Activated CD4-positive, alpha-beta T cell treated with anti-CD3 and anti-CD28 coated beads for 48 hours (primary cell): Measurements from ENCODE around the gene MED9.
"Not testable (repeated sequence)": the region's sequence is repeated elsewhere in the genome, so short reads cannot be mapped to it uniquely, and the experiment has no call there.

ENCODE experiments used
- DNase-seq: peaks from one replicate; pipeline ENCODE4 v3.0.0-alpha.2; 2020

MED9 gene

GRCh38 chr17:17456251-17456650 lies 20.5 kb upstream of the MED9 start:
- DNase-seq, result no peak

- no peak for DNase-seq
Measured at GRCh38 chr17:17457680-17458079, 19.1 kb upstream of the MED9 start.

DNA sequence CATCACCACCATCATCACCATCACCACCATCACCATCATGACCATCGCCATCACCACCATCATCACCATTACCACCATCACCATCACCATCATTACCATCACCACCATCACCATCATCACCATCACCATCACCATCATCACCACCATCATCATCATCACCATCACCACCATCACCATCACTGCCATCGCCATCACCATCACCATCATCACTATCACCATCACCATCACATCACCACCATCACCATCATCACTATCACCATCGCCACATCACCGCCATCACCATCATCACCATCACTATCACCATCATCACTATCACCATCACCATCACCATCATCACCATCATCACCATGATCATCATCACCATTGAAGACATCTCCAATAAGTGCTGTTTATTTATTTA lies 16.8 kb upstream of the MED9 start:
- DNase-seq, result no peak

DNA sequence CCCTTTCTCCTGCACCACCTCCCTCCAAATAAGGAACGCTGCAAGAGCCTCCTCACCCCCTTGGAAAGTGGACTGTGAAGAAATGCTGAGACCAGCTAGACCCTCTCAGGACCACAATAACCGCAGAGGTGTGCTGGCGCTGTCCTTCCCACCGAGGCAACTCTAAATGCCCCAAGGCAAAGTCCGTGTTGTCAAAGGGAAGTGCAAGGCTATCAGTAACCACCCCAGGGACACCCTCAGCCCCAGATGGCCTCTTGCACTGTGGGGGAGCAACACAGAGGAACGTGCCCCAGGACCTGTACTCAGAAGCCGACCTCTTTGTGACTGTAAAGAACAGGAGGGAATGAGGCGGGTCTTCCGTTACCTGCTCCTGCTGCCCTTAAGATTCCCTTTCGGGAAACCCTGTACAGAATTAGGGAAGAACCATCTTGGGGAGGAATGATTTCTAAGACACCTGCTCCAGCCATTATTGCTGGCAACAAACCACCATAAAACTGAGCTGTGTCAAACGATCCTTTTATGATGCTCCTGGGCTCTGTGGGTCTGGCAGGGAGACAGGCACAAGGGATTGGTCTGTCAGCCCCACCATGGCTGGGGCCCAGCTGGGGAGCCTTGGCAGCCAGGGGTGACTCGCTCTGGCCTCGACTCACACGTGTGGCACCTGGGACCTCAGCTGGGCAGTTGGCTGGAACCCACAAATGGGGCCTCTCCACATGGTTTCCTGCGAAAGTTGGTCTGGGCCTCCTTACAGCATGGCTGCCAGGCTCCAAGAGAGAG lies 14.6 kb upstream of the MED9 start:
- DNase-seq, result no peak

- DNase-seq, result no peak
Measured at GRCh38 chr17:17463821-17464220, 13.0 kb upstream of the MED9 start.

DNA sequence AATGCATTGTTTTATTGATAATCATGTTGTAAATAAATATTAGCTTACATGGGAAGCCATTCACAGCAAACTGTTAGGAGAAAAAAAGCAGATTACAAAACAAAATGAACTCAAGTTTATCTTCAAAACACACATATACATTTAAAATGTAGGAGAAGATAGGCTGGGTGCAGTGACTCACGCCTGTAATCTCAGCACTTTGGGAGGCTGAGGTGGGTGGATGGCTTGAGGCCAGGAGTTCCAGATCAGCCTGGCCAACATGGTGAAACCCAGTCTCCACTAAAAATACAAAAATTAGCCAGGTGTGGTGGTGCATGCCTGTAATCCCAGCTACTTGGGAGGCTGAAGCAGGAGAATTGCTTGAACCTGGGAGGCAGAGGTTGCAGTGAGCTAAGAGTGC lies 10.9 kb upstream of the MED9 start:
- DNase-seq, result not testable (repeated sequence)

- DNase-seq, result no peak
Measured at GRCh38 chr17:17466511-17466910, 10.3 kb upstream of the MED9 start.

- no peak for DNase-seq
Measured at GRCh38 chr17:17467016-17467415, 9.8 kb upstream of the MED9 start.

- no peak for DNase-seq
Measured at GRCh38 chr17:17467720-17468119, 9.1 kb upstream of the MED9 start.

DNA sequence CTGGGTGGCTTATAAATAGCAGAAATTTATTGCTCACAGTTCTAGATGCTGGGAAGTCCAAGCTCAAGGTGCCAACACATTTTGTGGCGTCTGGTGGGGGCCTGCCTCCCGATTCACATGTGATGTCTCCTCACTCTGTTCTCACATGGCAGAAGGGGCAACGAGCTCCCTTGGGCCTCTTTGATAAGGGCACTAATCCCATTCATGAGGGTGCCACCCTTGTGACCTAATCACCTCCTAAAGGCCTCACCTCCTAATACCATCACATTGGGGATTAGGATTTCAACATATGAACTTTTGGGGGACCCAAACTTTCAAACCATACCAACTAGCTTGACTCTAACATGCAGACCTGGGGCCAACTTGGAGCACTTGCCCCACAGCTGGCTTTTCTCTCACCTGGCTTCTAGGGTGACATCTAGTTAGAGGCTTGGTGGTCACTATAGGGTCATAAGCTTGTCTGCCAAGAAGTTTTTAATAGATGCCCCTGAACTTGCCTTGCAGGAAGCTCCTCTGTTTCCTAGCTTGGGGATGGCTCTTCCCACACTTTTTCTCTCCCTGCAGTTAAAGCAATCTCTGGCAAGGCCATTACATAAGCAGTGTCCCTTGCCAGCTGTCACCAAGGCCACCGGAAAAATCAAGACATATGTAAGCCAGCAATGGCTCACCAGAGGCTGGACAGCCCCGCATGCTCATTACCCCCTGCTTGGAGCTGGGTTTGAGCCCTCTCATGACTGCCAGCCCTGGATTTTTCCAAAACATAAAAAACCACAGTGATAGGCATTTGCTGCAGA lies 8.4 kb upstream of the MED9 start:
- DNase-seq, result no peak

DNA sequence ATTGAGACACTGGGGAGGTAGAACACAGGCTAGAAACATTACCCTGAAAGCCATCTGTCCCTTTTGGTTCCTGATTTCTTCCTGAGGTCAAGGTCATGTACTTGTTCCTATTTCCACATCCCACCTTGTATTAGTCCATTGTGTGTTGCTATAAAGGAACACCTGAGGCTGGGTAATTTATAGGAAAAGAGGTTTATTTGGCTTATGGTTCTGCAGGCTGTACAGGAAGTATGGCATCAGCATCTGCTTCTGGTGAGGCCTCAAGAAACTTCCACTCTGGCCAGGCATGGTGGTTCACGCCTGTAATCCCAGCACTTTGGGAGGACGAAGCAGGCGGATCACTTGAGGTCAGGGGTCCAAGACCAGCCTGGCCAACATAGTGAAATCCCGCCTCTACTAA lies 7.4 kb upstream of the MED9 start:
- no peak for DNase-seq

DNA sequence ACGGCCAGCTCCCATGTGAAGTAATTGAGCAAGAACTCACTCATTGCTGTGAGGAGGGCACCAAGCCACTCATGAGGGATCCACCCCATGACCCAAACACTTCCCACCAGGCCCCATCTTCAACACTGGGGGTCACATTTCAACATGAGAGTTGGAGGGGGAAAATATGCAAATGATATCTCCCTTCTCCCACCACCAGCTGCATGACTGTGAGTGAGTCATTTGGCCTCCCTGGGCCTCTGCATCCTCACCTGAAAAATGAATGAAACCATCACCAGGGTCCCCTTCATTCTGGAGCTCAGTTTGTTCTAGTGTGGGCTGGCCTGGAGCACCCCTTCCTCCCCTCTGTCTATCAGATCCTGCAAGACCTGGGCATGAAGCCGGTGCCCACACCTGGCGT lies 6.8 kb upstream of the MED9 start:
- no peak for DNase-seq

GRCh38 chr17:17472333-17472920 lies 4.4 kb upstream of the MED9 start:
- DNase-seq, result no peak

DNA sequence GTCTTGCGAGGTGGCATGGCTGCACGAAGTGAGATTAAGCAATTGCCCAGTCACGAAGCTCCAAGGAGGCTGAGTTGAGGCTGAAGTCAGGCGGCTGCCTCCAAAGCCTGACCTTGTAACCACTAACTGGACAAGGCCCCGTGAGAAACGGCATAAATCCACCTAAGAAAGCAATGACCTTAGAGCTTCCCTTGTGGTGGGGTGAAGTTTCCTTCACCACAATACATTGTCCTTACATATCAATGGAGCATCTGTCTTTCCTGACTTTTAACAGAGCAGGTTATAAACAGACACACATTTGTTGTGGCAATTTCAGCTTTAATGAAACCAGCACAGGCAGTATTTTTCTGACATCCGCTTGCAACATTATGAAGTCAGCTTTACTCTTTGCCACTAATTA lies 2.5 kb upstream of the MED9 start:
- DNase-seq, result no peak

GRCh38 chr17:17479209-17479608 lies 2.4 kb downstream of the MED9 start:
- DNase-seq, result no peak

- DNase-seq, result no peak
Measured at GRCh38 chr17:17480593-17481148, 3.9 kb downstream of the MED9 start.

GRCh38 chr17:17481860-17482259 lies 5.1 kb downstream of the MED9 start:
- no peak for DNase-seq

DNA sequence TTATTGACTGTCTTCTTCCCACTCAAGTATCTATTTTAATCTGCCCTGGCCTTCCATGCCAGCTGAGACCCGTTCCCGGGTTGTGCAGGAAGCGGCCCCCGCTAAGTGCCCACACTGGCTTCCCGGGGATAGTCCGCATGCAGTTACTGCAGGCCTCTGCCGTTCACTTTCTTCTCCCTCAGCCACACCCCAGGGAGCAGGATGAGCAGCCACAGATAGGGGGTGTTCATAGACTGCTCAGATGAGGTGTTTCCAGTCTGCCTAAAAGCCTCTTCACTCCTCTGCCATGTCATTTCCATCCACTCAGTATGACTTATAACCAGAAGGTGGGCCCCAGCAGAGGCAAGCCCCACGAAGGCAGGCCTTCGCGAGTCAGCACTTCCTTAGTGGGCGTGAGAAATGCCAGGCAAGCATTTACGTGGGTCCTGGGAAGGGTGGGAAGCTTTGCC lies 7.7 kb downstream of the MED9 start:
- DNase-seq, result peak; percentile 76

GRCh38 chr17:17485420-17485819 lies 8.6 kb downstream of the MED9 start:
- DNase-seq, result no peak

GRCh38 chr17:17486416-17486815 lies 9.6 kb downstream of the MED9 start:
- DNase-seq, result not testable (repeated sequence)

DNA sequence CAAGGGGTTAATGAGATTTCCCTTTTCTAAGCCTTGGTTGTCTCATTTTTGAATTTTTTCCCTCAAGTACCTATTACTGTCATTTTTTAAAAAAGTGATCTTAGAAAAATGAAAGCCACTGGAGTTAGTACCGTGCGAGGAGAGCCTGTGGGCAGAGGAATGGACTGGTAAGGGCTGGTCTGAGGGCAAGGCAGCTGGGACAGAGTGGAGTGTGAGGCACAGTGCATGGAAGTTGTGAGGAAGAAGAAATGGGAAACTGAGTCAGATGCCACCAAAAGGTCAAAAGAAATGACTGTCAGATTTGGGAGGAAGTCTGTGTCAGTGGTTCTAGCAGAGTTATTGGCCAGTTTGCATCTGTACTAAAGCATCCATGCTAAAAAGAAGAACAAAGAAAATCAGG lies 11.2 kb downstream of the MED9 start:
- DNase-seq, result no peak

DNA sequence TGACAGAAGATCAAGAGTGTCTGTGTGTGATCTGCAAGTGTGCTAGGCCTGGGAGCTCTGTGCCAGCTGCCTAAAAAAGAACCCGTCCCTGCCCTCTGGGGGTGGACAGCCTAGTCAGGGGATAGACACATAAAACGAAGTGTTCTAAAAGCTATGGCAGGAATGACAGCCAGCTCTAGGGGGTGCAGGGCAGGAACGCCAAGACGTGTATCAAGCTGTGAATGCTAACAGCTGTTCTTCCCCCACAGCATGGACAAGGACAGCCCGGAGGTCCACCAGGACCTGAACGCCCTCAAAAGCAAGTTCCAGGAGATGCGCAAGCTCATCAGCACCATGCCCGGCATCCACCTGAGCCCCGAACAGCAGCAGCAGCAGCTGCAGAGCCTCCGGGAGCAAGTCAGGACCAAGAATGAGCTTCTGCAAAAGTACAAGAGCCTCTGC lies 14.3 kb downstream of the MED9 start:
- DNase-seq, result no peak

GRCh38 chr17:17491546-17491988 lies 14.8 kb downstream of the MED9 start:
- no peak for DNase-seq

- DNase-seq, result no peak
Measured at GRCh38 chr17:17492085-17492484, 15.3 kb downstream of the MED9 start.
